GM13977 (cell line): ENCODE data around the gene SPART.

ENCODE experiments used
- DNase-seq: peaks from one replicate; pipeline ENCODE4 v3.0.0; 2012; ENCODE audit warnings: low spot score
- CTCF ChIP-seq: IDR thresholded peaks from 2 replicates; pipeline ENCODE4 v1.5.1; 2012; ENCODE audit warnings: mild to moderate bottlenecking, control low read depth; ENCODE audit not compliant: insufficient read depth; ENCODE audit errors: extremely low read depth, missing control alignments
- in situ Hi-C: fragments of 300-500 bp; cut with MboI; formaldehyde crosslinking; loops from one replicate; pipeline ENCODE4 v1.12.0; 2022; ENCODE audit warnings: low sequenced_read_pairs, low pct_unique_long_range_greater_than_20kb, mixed read lengths, inconsistent platforms; ENCODE audit not compliant: unreplicated experiment

SPART gene

GRCh38 chr13:36258831-36259230, 87.4 kb downstream of the SPART start:
- no peak for DNase-seq
- in situ Hi-C loops: loop anchor here (25.0 kb wide), 1 partner anchor 272 kb away; no protein-coding TSS in a partner anchor

More at GRCh38 chr13:36258831-36259230, 87.4 kb downstream of the SPART start:
- TF ChIP-seq CTCF: no peak
